ENCODE results near the gene NET1. TPM values are rescaled to one million over a fixed set of nuclear protein-coding genes. Genes with fewer than 3 reads are reported as not detected.

NET1 gene
- total RNA-seq, 1 donor from 2014 or later = 97.5 TPM

DNA sequence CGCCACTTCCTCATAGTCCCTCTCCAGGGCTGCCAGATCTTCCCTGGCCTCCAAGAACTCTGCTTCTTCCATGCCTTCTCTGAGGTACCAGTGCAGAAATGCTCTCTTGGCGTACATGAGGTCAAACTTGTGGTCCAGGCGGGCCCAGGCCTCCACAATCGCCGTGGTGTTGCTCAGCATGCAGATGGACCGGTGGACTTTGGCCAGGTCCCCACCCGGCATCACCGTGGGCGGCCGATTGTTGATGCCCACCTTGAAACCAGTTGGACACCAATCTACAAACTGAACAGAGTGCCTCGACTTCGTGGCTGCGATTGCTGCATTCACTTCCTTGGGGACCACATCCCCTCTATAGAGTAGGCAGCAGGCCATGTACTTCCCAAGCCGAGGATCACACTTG is 18.8 kb upstream of the NET1 start:
- H3K9me3 Mint-ChIP-seq (ENCODE audit: low read depth) = peaks cover 32% of the 10 kb centered on the region
- no peak overlapping the region for H3K4me3 Mint-ChIP-seq (ENCODE audit: low read depth)
- no peaks in the 10 kb centered on the region for H3K36me3 Mint-ChIP-seq (ENCODE audit: insufficient read depth)
- DNase-seq (ENCODE audit: low spot score, unreplicated experiment) = no peak
- TF ChIP-seq CTCF (IDR thresholded peaks at IDR 0.05; ENCODE audit: unreplicated experiment) = no peak
- peaks cover 2% of the 10 kb centered on the region for H3K27me3 Mint-ChIP-seq
- H3K4me1 Mint-ChIP-seq (ENCODE audit: low read depth) = no peaks in the 10 kb centered on the region
- H3K27ac Mint-ChIP-seq = no peak overlapping the region

GRCh38 chr10:5395168-5395567 is 17.2 kb upstream of the NET1 start:
- no peak overlapping the region for H3K4me3 Mint-ChIP-seq (ENCODE audit: low read depth)
- no peaks in the 10 kb centered on the region for H3K36me3 Mint-ChIP-seq (ENCODE audit: insufficient read depth)
- H3K27ac Mint-ChIP-seq = no peak overlapping the region
- no peak for DNase-seq (ENCODE audit: low spot score, unreplicated experiment)
- H3K4me1 Mint-ChIP-seq (ENCODE audit: low read depth) = no peaks in the 10 kb centered on the region
- TF ChIP-seq CTCF (IDR thresholded peaks at IDR 0.05; ENCODE audit: unreplicated experiment) = no peak
- peaks cover 25% of the 10 kb centered on the region for H3K9me3 Mint-ChIP-seq (ENCODE audit: low read depth)
- H3K27me3 Mint-ChIP-seq = peaks cover 2% of the 10 kb centered on the region

- TF ChIP-seq CTCF (IDR thresholded peaks at IDR 0.05; ENCODE audit: unreplicated experiment) = no peak
- Mint-ChIP-seq H3K4me3 (ENCODE audit: low read depth) (no peak overlapping the region), H3K27ac (no peak overlapping the region), H3K9me3 (ENCODE audit: low read depth) (peaks cover 11% of the 10 kb centered on the region), H3K27me3 (peaks cover 2% of the 10 kb centered on the region), H3K4me1 (ENCODE audit: low read depth) (no peaks in the 10 kb centered on the region), H3K36me3 (ENCODE audit: insufficient read depth) (no peaks in the 10 kb centered on the region)
- no peak for DNase-seq (ENCODE audit: low spot score, unreplicated experiment)
These were observed 15.6 kb upstream of the NET1 start for GRCh38 chr10:5396556-5397300.

- Mint-ChIP-seq H3K27me3 (peaks cover 2% of the 10 kb centered on the region), H3K27ac (no peak overlapping the region), H3K4me3 (ENCODE audit: low read depth) (no peak overlapping the region), H3K4me1 (ENCODE audit: low read depth) (no peaks in the 10 kb centered on the region), H3K9me3 (ENCODE audit: low read depth) (peaks cover 3% of the 10 kb centered on the region), H3K36me3 (ENCODE audit: insufficient read depth) (no peaks in the 10 kb centered on the region)
- DNase-seq (ENCODE audit: low spot score, unreplicated experiment) = no peak
- TF ChIP-seq CTCF (IDR thresholded peaks at IDR 0.05; ENCODE audit: unreplicated experiment) = no peak
These were observed 13.0 kb upstream of the NET1 start for GRCh38 chr10:5399332-5399731.

GRCh38 chr10:5400468-5401240 is 11.7 kb upstream of the NET1 start:
- H3K4me3 Mint-ChIP-seq (ENCODE audit: low read depth) = no peak overlapping the region
- no peak for TF ChIP-seq CTCF (IDR thresholded peaks at IDR 0.05; ENCODE audit: unreplicated experiment)
- no peaks in the 10 kb centered on the region for H3K36me3 Mint-ChIP-seq (ENCODE audit: insufficient read depth)
- DNase-seq (ENCODE audit: low spot score, unreplicated experiment) = no peak
- H3K27ac Mint-ChIP-seq = no peak overlapping the region
- H3K27me3 Mint-ChIP-seq = peaks cover 2% of the 10 kb centered on the region
- H3K9me3 Mint-ChIP-seq (ENCODE audit: low read depth) = peaks cover 3% of the 10 kb centered on the region
- no peaks in the 10 kb centered on the region for H3K4me1 Mint-ChIP-seq (ENCODE audit: low read depth)

All from progenitor cell of endocrine pancreas (in vitro differentiated cells).